ENCODE data around the gene IL1RAPL1.
"Not testable (repeated sequence)": the region's sequence is repeated elsewhere in the genome, so short reads cannot be mapped to it uniquely, and the experiment has no call there.

The IL1RAPL1 gene

DNA sequence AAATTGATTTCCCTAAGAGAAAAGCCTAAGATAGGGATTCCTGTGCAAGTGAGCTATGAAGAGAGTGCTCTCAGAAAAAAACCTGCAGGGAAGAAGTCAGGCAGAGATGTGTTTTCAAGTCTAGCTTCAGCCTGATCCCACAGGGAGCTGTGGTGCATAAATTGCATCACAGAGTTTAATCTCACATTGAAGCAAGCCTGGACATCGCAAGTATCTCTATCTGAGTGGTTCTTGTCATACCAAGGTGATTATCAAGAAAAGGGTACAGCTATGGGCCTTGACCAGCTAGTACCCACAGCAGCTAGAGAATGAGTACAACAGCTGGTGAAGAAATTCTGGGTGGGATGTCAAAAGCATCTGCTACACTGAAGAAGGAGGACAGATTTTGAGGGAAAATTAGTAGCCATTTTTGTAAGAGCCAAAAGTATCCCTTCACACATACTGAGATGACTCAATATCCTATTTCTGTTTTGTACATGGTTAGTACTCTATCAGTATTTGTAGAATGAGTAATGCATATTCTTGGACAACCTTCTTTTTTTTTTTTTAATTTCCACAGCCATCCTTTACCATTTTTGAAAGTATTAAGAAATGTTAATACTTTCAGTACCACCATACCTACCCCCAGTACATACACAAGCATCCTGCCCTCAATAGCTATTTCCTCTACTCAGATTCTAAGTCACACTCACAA, 708.9 kb downstream of the IL1RAPL1 start:
- Histone ChIP-seq H3K4me1 (ENCODE audit: insufficient read depth, low read length) (no peaks in the 10 kb centered on the region), H3K36me3 (ENCODE audit: insufficient read depth, low read length) (no peaks in the 10 kb centered on the region), H3K9me3 (ENCODE audit: low read length) (no peaks in the 10 kb centered on the region), H2AFZ (ENCODE audit: low read depth, low read length) (no peak overlapping the region), H3K27me3 (ENCODE audit: insufficient read depth, low read length) (peaks cover 3% of the 10 kb centered on the region), H3K4me3 (ENCODE audit: low read length) (no peak overlapping the region)

DNA sequence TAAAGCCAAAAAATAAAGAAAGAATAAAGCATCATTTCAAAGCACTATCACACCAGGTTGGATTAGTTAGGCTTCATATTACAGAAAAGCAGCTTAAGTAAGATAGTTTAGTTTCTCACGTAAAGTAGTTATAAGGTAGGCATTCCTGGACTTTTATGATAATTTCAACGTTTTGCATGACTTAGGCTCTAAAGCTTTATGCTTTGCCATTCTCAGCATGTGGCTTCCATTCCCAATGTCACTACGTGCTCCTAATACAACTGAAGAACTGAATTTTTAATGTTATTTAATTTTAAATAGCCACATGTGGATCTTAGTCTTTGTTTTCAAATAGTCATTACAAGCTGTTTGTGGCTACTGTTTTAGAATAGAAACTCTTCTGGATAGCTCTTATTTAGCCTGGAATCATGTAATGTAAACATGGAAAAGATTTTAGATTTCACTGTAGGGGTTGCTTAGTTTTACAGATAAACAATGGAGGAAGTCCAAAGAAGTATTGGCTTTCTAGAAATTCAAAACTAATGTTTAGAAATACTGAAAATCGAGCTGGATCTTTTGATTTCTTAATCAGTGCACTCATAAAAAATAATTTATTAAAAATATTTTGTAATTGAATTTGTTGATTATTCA, 710.0 kb downstream of the IL1RAPL1 start:
- Histone ChIP-seq H3K4me1 (ENCODE audit: insufficient read depth, low read length) (no peaks in the 10 kb centered on the region), H3K4me3 (ENCODE audit: low read length) (no peak overlapping the region), H3K9me3 (ENCODE audit: low read length) (no peaks in the 10 kb centered on the region), H2AFZ (ENCODE audit: low read depth, low read length) (no peak overlapping the region), H3K27me3 (ENCODE audit: insufficient read depth, low read length) (peaks cover 3% of the 10 kb centered on the region), H3K36me3 (ENCODE audit: insufficient read depth, low read length) (no peaks in the 10 kb centered on the region)

DNA sequence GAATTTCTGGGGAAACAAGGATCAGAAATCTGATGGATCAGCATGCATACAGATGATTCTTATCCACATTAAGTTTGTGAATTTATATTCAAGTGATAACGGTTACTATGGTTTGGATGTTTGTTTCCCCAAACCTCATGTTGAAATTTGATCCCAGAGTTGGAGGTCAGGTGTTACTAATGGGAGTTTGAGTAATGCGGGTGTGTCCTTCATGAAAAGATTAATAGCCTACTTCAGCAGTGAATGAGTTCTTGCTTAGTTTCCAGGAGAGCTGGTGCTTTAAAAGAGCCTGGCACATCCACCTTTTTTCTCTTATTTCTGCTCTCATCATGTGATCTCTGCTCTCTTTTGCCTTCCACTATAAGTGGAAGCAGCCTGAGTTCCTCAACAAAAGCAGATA, 712.4 kb downstream of the IL1RAPL1 start:
- Histone ChIP-seq H3K36me3 (ENCODE audit: insufficient read depth, low read length) (no peaks in the 10 kb centered on the region), H3K4me3 (ENCODE audit: low read length) (no peak overlapping the region), H3K4me1 (ENCODE audit: insufficient read depth, low read length) (no peaks in the 10 kb centered on the region), H3K27me3 (ENCODE audit: insufficient read depth, low read length) (peaks cover 3% of the 10 kb centered on the region), H3K9me3 (ENCODE audit: low read length) (no peaks in the 10 kb centered on the region), H2AFZ (ENCODE audit: low read depth, low read length) (no peak overlapping the region)

DNA sequence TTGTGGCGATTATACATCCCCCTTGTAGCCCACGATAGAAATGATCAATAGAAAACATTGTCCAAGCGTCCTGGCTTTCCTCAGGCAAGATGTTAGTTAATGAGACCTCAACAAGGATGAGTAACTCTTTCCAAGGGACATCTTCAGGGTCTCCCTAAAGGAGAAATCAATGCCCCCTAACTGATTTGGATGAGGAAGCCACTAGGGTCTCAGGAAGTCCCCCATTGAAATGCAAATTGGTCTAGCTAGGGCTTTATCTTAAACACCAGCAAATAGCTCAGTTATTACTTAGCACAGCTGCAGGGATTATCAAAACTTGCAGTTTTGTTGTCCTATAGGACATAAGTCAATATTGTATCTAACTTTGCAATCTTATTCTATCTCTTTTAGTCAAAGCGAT, 721.5 kb downstream of the IL1RAPL1 start:
- H3K27me3 ChIP-seq (ENCODE audit: insufficient read depth, low read length) = no peaks in the 10 kb centered on the region

DNA sequence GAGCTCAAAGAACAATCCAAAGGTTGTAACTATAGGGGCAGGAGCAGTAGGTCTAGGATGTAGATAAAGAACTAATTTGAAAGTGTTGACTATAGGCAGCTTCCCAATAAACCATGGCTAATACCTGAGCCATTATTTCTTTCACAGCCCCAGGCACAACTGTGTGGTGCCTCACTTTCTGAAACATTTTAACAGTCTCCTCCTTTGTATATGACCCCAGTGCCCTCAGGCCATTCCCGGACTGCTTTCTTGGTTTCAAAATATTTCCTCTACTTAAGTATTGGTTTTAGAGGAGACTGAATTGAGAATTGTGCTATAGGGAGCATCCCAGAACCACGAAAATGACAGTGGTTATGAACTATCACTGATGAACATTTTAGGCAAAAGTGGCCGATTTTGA, 728.7 kb downstream of the IL1RAPL1 start:
- Histone ChIP-seq H3K36me3 (ENCODE audit: insufficient read depth, low read length) (no peaks in the 10 kb centered on the region), H3K9me3 (ENCODE audit: low read length) (no peaks in the 10 kb centered on the region), H3K27me3 (ENCODE audit: insufficient read depth, low read length) (no peaks in the 10 kb centered on the region), H2AFZ (ENCODE audit: low read depth, low read length) (no peak overlapping the region), H3K4me3 (ENCODE audit: low read length) (no peak overlapping the region), H3K4me1 (ENCODE audit: insufficient read depth, low read length) (no peaks in the 10 kb centered on the region)

More for the DNA sequence above, 721.5 kb downstream of the IL1RAPL1 start:
- no peak overlapping the region for H3K4me3 ChIP-seq (ENCODE audit: low read length)
- no peaks in the 10 kb centered on the region for H3K36me3 ChIP-seq (ENCODE audit: insufficient read depth, low read length)
- no peaks in the 10 kb centered on the region for H3K9me3 ChIP-seq (ENCODE audit: low read length)
- no peaks in the 10 kb centered on the region for H3K4me1 ChIP-seq (ENCODE audit: insufficient read depth, low read length)
- no peak overlapping the region for H2AFZ ChIP-seq (ENCODE audit: low read depth, low read length)

DNA sequence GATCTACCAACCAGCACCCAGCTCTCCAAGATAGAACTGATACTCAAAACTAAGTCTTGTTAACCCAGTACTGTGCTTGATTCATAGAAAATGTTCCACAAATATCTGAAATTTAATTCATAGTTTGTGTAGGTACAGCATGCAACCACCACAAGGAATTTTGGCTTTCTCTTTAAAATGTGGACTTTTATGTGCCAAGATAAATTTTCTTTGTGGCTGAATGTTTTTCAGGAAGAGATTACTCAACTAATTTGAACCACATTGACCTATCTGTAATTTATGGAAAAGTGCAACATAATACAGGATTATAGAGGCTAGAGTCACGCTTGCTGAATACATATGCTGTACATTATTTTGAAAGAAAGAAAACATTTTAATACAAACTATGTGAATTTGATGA, 730.8 kb downstream of the IL1RAPL1 start:
- H3K4me3 ChIP-seq (ENCODE audit: low read length) = no peak overlapping the region
- no peak overlapping the region for H2AFZ ChIP-seq (ENCODE audit: low read depth, low read length)
- H3K36me3 ChIP-seq (ENCODE audit: insufficient read depth, low read length) = no peaks in the 10 kb centered on the region
- no peaks in the 10 kb centered on the region for H3K27me3 ChIP-seq (ENCODE audit: insufficient read depth, low read length)
- H3K4me1 ChIP-seq (ENCODE audit: insufficient read depth, low read length) = no peaks in the 10 kb centered on the region
- no peaks in the 10 kb centered on the region for H3K9me3 ChIP-seq (ENCODE audit: low read length)

DNA sequence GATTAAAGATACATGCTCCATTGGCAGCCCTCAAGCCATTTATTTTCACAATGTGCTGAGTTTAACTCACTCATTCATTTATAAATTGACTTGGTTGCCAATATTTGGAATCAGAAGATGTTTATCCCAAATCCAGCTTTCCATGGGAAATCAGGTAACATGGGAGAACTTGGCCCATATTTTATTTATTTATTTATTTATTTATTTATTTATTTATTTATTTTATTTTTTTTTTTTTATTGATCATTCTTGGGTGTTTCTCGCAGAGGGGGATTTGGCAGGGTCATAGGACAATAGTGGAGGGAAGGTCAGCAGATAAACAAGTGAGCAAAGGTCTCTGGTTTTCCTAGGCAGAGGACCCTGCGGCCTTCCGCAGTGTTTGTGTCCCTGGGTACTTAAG, 745.2 kb downstream of the IL1RAPL1 start:
- not testable (repeated sequence) for H3K4me3 ChIP-seq (ENCODE audit: low read length); H3K4me1 ChIP-seq (ENCODE audit: insufficient read depth, low read length); H3K9me3 ChIP-seq (ENCODE audit: low read length); H3K36me3 ChIP-seq (ENCODE audit: insufficient read depth, low read length); H3K27me3 ChIP-seq (ENCODE audit: insufficient read depth, low read length); H2AFZ ChIP-seq (ENCODE audit: low read depth, low read length)

DNA sequence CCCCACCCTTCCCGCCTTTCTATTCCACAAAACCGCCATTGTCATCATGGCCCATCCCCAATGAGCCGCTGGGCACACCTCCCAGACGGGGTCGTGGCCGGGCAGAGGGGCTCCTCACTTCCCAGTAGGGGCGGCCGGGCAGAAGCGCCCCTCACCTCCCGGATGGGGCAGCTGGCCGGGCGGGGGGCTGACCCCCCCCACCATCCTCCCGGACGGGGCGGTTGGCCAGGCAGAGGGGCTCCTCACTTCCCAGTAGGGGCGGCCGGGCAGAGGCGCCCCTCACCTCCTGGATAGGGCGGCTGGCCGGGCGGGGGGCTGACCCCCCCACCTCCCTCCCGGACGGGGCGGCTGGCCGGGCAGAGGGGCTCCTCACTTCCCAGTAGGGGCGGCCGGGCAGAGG, 745.8 kb downstream of the IL1RAPL1 start:
- not testable (repeated sequence) for H3K9me3 ChIP-seq (ENCODE audit: low read length); H3K4me3 ChIP-seq (ENCODE audit: low read length); H3K36me3 ChIP-seq (ENCODE audit: insufficient read depth, low read length); H2AFZ ChIP-seq (ENCODE audit: low read depth, low read length); H3K4me1 ChIP-seq (ENCODE audit: insufficient read depth, low read length); H3K27me3 ChIP-seq (ENCODE audit: insufficient read depth, low read length)

DNA sequence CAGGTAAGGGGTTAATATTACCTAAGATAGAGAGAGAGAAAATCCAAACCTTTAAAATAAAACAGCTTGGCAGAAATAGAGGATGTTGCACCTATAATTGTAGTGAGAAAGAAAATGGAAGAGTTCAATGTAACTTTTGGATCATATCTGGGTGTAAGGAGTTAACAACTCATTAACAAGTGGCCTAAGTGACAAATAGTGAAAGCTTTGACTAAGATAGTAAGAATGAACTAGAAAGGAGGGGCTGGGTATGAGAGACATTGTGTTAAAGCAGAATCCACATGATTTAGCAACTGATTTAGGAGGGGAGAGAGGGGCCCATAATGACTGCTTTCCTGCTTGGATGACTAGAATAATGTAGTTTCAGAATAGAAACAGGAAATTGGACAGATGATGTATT, 761.0 kb downstream of the IL1RAPL1 start:
- no peaks in the 10 kb centered on the region for H3K9me3 ChIP-seq (ENCODE audit: low read length)
- H3K36me3 ChIP-seq (ENCODE audit: insufficient read depth, low read length) = no peaks in the 10 kb centered on the region
- no peak overlapping the region for H3K4me3 ChIP-seq (ENCODE audit: low read length)
- no peak overlapping the region for H2AFZ ChIP-seq (ENCODE audit: low read depth, low read length)
- H3K27me3 ChIP-seq (ENCODE audit: insufficient read depth, low read length) = no peaks in the 10 kb centered on the region
- H3K4me1 ChIP-seq (ENCODE audit: insufficient read depth, low read length) = no peaks in the 10 kb centered on the region

DNA sequence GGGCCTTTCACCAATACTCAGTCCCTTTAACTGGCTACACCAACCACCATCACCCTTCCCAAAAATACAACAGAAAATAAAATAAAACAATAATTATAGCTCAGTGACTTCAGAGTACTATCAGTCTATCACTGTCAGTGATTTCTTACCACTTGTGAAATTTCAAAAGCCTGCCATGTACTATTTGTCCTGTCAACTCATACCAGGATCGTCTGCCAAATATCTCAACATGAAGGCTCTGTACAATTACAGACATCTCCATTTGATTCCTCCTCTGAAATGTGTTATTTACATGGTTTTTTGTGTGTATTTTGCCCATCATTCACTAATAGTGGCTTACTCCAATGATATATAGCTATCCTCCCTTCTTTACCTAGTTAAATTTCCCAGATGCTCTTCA, 772.0 kb downstream of the IL1RAPL1 start:
- Histone ChIP-seq H3K4me3 (ENCODE audit: low read length) (no peak overlapping the region), H3K36me3 (ENCODE audit: insufficient read depth, low read length) (no peaks in the 10 kb centered on the region), H3K9me3 (ENCODE audit: low read length) (no peaks in the 10 kb centered on the region), H3K27me3 (ENCODE audit: insufficient read depth, low read length) (no peaks in the 10 kb centered on the region), H3K4me1 (ENCODE audit: insufficient read depth, low read length) (no peaks in the 10 kb centered on the region), H2AFZ (ENCODE audit: low read depth, low read length) (no peak overlapping the region)

DNA sequence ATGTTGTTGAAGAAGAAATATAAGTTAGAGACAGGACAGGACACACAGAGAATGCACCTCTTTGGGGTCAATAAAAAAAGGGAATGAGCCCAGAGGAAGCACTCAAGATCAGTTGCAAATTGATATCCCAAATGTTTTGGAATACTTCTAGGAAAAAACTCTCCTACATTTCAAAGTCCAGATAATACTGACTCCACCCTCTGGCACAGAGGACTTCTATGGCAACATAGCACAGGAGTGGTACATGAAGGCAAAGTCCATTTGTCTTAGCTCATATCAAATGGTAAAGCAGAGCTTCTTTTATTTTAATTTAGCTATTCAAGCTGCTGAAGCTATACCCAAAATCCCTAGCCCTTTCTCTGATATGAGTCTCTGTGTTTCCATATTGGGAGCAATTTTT, 787.5 kb downstream of the IL1RAPL1 start:
- not testable (repeated sequence) for H3K4me1 ChIP-seq (ENCODE audit: insufficient read depth, low read length); H3K4me3 ChIP-seq (ENCODE audit: low read length); H2AFZ ChIP-seq (ENCODE audit: low read depth, low read length); H3K27me3 ChIP-seq (ENCODE audit: insufficient read depth, low read length); H3K9me3 ChIP-seq (ENCODE audit: low read length); H3K36me3 ChIP-seq (ENCODE audit: insufficient read depth, low read length)

DNA sequence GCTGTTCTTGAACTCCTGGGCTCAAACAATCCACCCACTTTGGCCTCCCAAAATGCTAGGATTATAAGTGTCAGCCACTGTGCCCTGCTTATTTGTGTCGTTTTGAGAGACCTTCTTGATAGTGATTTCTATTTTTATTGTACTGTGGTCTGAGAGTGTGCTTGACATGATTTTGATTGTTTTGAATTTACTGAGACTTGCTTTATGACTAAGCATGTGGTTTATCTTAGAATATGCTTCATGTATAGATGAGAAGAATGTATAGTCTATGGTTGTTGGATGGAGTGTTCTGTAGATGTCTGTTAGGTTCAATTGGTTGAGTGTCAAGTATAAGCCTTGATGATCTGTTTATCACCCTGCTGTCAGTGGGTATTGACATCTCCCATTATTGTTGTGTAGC, 789.3 kb downstream of the IL1RAPL1 start:
- H3K36me3 ChIP-seq (ENCODE audit: insufficient read depth, low read length) = no peaks in the 10 kb centered on the region
- H3K4me1 ChIP-seq (ENCODE audit: insufficient read depth, low read length) = no peaks in the 10 kb centered on the region
- H2AFZ ChIP-seq (ENCODE audit: low read depth, low read length) = no peak overlapping the region
- no peaks in the 10 kb centered on the region for H3K27me3 ChIP-seq (ENCODE audit: insufficient read depth, low read length)
- H3K4me3 ChIP-seq (ENCODE audit: low read length) = no peak overlapping the region
- no peaks in the 10 kb centered on the region for H3K9me3 ChIP-seq (ENCODE audit: low read length)

DNA sequence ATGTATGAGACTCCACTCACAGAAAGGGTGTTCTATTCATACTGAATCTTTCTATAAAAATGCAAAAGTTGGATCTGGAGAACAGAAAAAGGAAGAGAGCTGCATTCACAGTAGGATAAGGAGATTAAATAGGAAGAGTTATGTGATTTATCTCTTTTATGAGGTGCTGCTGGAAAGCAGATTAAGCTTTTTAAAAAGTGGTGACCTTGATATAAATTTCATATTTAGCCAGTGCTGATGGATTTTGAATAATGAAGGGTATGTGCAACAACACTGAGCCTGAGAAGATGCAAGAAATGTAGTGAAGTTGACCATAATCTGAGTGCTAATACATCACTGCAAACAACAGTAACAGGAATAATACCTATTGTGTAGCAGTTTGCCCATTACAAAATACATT, 795.6 kb downstream of the IL1RAPL1 start:
- Histone ChIP-seq H2AFZ (ENCODE audit: low read depth, low read length) (no peak overlapping the region), H3K9me3 (ENCODE audit: low read length) (no peaks in the 10 kb centered on the region), H3K4me3 (ENCODE audit: low read length) (no peak overlapping the region), H3K36me3 (ENCODE audit: insufficient read depth, low read length) (no peaks in the 10 kb centered on the region), H3K27me3 (ENCODE audit: insufficient read depth, low read length) (no peaks in the 10 kb centered on the region), H3K4me1 (ENCODE audit: insufficient read depth, low read length) (no peaks in the 10 kb centered on the region)

DNA sequence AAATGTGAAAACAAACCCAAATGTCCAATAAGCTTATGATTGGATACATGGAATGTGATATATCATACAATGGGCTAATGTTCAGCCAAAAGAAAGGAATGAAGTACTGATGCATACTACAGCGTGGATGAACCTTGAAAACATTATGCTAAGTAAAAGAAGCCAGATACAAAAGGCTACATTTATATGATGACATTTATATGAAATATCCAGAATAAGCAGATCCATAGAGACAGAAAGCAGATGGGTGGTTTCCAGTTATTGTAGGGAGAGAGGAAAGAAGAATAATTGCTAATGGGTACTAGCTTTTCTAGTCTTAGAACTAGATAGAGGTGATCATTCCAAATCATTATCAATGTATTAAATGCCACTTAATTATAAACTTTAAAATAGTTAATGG, 801.3 kb downstream of the IL1RAPL1 start:
- H3K9me3 ChIP-seq (ENCODE audit: low read length) = no peaks in the 10 kb centered on the region
- no peaks in the 10 kb centered on the region for H3K36me3 ChIP-seq (ENCODE audit: insufficient read depth, low read length)

More for the DNA sequence above, 801.3 kb downstream of the IL1RAPL1 start:
- Histone ChIP-seq H3K4me1 (ENCODE audit: insufficient read depth, low read length) (no peaks in the 10 kb centered on the region), H2AFZ (ENCODE audit: low read depth, low read length) (no peak overlapping the region), H3K4me3 (ENCODE audit: low read length) (no peak overlapping the region), H3K27me3 (ENCODE audit: insufficient read depth, low read length) (no peaks in the 10 kb centered on the region)
